Skin of body (tissue), 2 donors: ENCODE results near the gene ANKRA2. TPM values are rescaled to one million over a fixed set of nuclear protein-coding genes. Genes with fewer than 3 reads are reported as not detected.
"Not testable (repeated sequence)": the region's sequence is repeated elsewhere in the genome, so short reads cannot be mapped to it uniquely, and the experiment has no call there.

Source experiments
- DNase-seq: peaks from one replicate; lab custom pipeline; 2025; lab: John Stamatoyannopoulos, UW
- total RNA-seq: library from RNA; depleted of rRNA; stranded (reverse); fragments of >200 nt; gene quantifications from one replicate; pipeline ENCODE4 v1.2.3, GENCODE V29; 2014

The ANKRA2 gene
- total RNA-seq, 1 donor from 2014 or later, result 33.8 TPM

- no peak for DNase-seq
These were observed 12.8 kb downstream of the ANKRA2 start for GRCh38 chr5:73552642-73553041.

GRCh38 chr5:73550016-73550415, 15.4 kb downstream of the ANKRA2 start:
- DNase-seq, result no peak

- DNase-seq, result no peak
These were observed 20.0 kb downstream of the ANKRA2 start for GRCh38 chr5:73545403-73545779.

GRCh38 chr5:73544429-73545402, 20.7 kb downstream of the ANKRA2 start:
- no peak for DNase-seq

GRCh38 chr5:73542020-73542419, 23.4 kb downstream of the ANKRA2 start:
- no peak for DNase-seq

GRCh38 chr5:73540192-73540591, 25.2 kb downstream of the ANKRA2 start:
- no peak for DNase-seq

- no peak for DNase-seq
These were observed 25.7 kb downstream of the ANKRA2 start for GRCh38 chr5:73539730-73540129.

- no peak for DNase-seq
These were observed 30.5 kb downstream of the ANKRA2 start for GRCh38 chr5:73534971-73535370.

- DNase-seq, result no peak
These were observed 31.3 kb downstream of the ANKRA2 start for GRCh38 chr5:73534011-73534644.

- DNase-seq, result no peak
These were observed 33.2 kb downstream of the ANKRA2 start for GRCh38 chr5:73532195-73532594.

- DNase-seq, result no peak
These were observed 34.1 kb downstream of the ANKRA2 start for GRCh38 chr5:73531356-73531755.

GRCh38 chr5:73529081-73529480, 36.4 kb downstream of the ANKRA2 start:
- DNase-seq, result no peak

- DNase-seq, result no peak
These were observed 37.2 kb downstream of the ANKRA2 start for GRCh38 chr5:73528248-73528647.

- DNase-seq, result no peak
These were observed 39.7 kb downstream of the ANKRA2 start for GRCh38 chr5:73525606-73526203.

GRCh38 chr5:73523861-73524260, 41.6 kb downstream of the ANKRA2 start:
- DNase-seq, result no peak

- DNase-seq, result no peak
These were observed 42.5 kb downstream of the ANKRA2 start for GRCh38 chr5:73522989-73523388.

- DNase-seq, result peak; percentile 55
These were observed 45.7 kb downstream of the ANKRA2 start for GRCh38 chr5:73519531-73520283.

- no peak for DNase-seq
These were observed 50.2 kb downstream of the ANKRA2 start for GRCh38 chr5:73515232-73515631.

GRCh38 chr5:73514418-73514817, 51.0 kb downstream of the ANKRA2 start:
- no peak for DNase-seq

GRCh38 chr5:73513996-73514395, 51.4 kb downstream of the ANKRA2 start:
- no peak for DNase-seq

GRCh38 chr5:73508521-73508920, 56.9 kb downstream of the ANKRA2 start:
- DNase-seq, result not testable (repeated sequence)

- no peak for DNase-seq
These were observed 58.4 kb downstream of the ANKRA2 start for GRCh38 chr5:73507062-73507461.
